HCT116 (cell line): ENCODE results near the gene CCDC158. TPM values are rescaled to one million over a fixed set of nuclear protein-coding genes. Genes with fewer than 3 reads are reported as not detected.

ENCODE experiments used
- ATAC-seq: fragments of 200-7000 bp; cut with Tn5 transposase; 2 replicates; pipeline ENCODE4 v1.9.1; 2020; ENCODE audit warnings: mild to moderate bottlenecking, moderate library complexity
- BruUV-seq: library from RNA; stranded (reverse); fragments of 400-500 nt; replicated peaks from 2 replicates; lab custom pipeline; 2021; lab: Mats Ljungman, UMichigan
- CTCF ChIA-PET: fragments of 300-600 bp; sonication (Branson Sonifier 250); formaldehyde crosslinking; loops from one replicate; lab custom pipeline; 2021; ENCODE audit warnings: antibody characterized with exemption; lab: Charles Lee
- POLR2A ChIA-PET: fragments of 300-600, 350-600 bp; sonication (Branson Sonifier 250); formaldehyde crosslinking; loops from one replicate; lab custom pipeline; 2021; ENCODE audit warnings: antibody characterized with exemption; lab: Charles Lee
- RAD21 ChIA-PET, 2 experiments: fragments of 300-600 bp; sonication (Branson Sonifier 250); formaldehyde crosslinking; loops; one replicate each; lab custom pipeline; 2023; ENCODE audit warnings: low total read pairs in 2 of 2; ENCODE audit not compliant: uncharacterized antibody in 2 of 2, unreplicated experiment in 2 of 2, low non-redundant PET in 1 of 2; lab: Charles Lee
- DNase-seq: peaks from one replicate; pipeline ENCODE4 v3.0.0-alpha.2; 2010; ENCODE audit warnings: low read depth, low spot score
- H2AFZ ChIP-seq: fragments of 200-600 bp; shearing (Covaris generic), sonication (generic); 2 replicates; pipeline ENCODE4 v1.6.1; 2017; ENCODE audit warnings: low read depth, mixed run types, mixed read lengths, antibody characterized with exemption, low read length; ENCODE audit not compliant: poor library complexity, severe bottlenecking
- H3K27ac ChIP-seq: 2 replicates; pipeline ENCODE4 v1.5.1; 2012; ENCODE audit warnings: low read depth, low read length
- H3K27me3 ChIP-seq: fragments of 200-600 bp; sonication (generic); 2 replicates; pipeline ENCODE4 v1.6.1; 2016; ENCODE audit warnings: mixed run types, low read length, mixed read lengths; ENCODE audit not compliant: insufficient read depth
- H3K36me3 ChIP-seq, 2 experiments: fragments of 200-500 bp in 1 of 2; fragments of 200-600 bp in 1 of 2; sonication (Bioruptor generic) in 1 of 2; sonication (generic) in 1 of 2; 2 replicates each; pipeline versions ENCODE4 v1.5.1 to v1.6.1; 2014 to 2016; ENCODE audit warnings: low read length in 2 of 2, inconsistent platforms in 1 of 2, mixed read lengths in 1 of 2, mixed run types in 1 of 2; ENCODE audit not compliant: insufficient read depth in 2 of 2, control insufficient read depth in 1 of 2
- H3K4me1 ChIP-seq, 2 experiments: fragments of 200-600 bp in 1 of 2; sonication (generic) in 1 of 2; 2 replicates each; pipeline versions ENCODE4 v1.5.1 to v1.6.1; 2012 to 2017; ENCODE audit warnings: low read length in 2 of 2, inconsistent platforms in 1 of 2, mild to moderate bottlenecking in 1 of 2, mixed read lengths in 1 of 2, mixed run types in 1 of 2, moderate library complexity in 1 of 2; ENCODE audit not compliant: insufficient read depth in 2 of 2, control insufficient read depth in 1 of 2
- H3K4me2 ChIP-seq: fragments of 200-600 bp; sonication (generic); 2 replicates; pipeline ENCODE4 v1.6.1; 2017; ENCODE audit warnings: mixed run types, low read length, mixed read lengths
- H3K4me3 ChIP-seq, 2 experiments: fragments of 200-600 bp in 1 of 2; sonication (generic) in 1 of 2; replicated peaks in 1 of 2; 2 replicates each; pipeline ENCODE4 v1.5.1; 2011 to 2016; ENCODE audit warnings: low read length in 2 of 2, control low read depth in 1 of 2, low read depth in 1 of 2, mild to moderate bottlenecking in 1 of 2, mixed read lengths in 1 of 2, mixed run types in 1 of 2
- H3K79me2 ChIP-seq: fragments of 200-600 bp; sonication (generic); 2 replicates; pipeline ENCODE4 v1.6.1; 2017; ENCODE audit warnings: mild to moderate bottlenecking, mixed run types, low read length, moderate library complexity, mixed read lengths; ENCODE audit not compliant: insufficient read depth
- H3K9ac ChIP-seq: fragments of 200-600 bp; sonication (generic); 2 replicates; pipeline ENCODE4 v1.6.1; 2016; ENCODE audit warnings: low read length, mixed read lengths
- H3K9me2 ChIP-seq: fragments of 200-600 bp; sonication (generic), shearing (Covaris generic); 2 replicates; pipeline ENCODE4 v1.6.1; 2017; ENCODE audit warnings: mixed run types, mild to moderate bottlenecking, moderate library complexity; ENCODE audit not compliant: insufficient read depth
- H3K9me3 ChIP-seq, 2 experiments: fragments of 200-500 bp in 1 of 2; fragments of 200-600 bp in 1 of 2; sonication (Bioruptor generic) in 1 of 2; sonication (generic) in 1 of 2; 2 replicates each; pipeline ENCODE4 v1.6.1; 2014 to 2017; ENCODE audit warnings: low read length in 2 of 2, mixed read lengths in 2 of 2, inconsistent platforms in 1 of 2, low read depth in 1 of 2, mild to moderate bottlenecking in 1 of 2, mixed run types in 1 of 2, moderate library complexity in 1 of 2; ENCODE audit not compliant: control insufficient read depth in 1 of 2, insufficient read depth in 1 of 2
- H4K20me1 ChIP-seq: fragments of 200-600 bp; sonication (generic), shearing (Covaris generic); 2 replicates; pipeline ENCODE4 v1.6.1; 2017; ENCODE audit warnings: mixed run types, mild to moderate bottlenecking, moderate library complexity; ENCODE audit not compliant: insufficient read depth
- ATF3 ChIP-seq: IDR thresholded peaks from 2 replicates; pipeline ENCODE4 v1.6.1; 2012
- CBX3 ChIP-seq: IDR thresholded peaks from 2 replicates; pipeline ENCODE4 v1.6.1; 2012; ENCODE audit warnings: low read depth
- CEBPB ChIP-seq: IDR thresholded peaks from 2 replicates; pipeline ENCODE4 v1.6.1; 2012; ENCODE audit warnings: low read depth
- CTCF ChIP-seq, 3 experiments: fragments of 200-600 bp in 1 of 3; sonication (generic) in 1 of 3; IDR thresholded peaks in 2 of 3; conservative IDR thresholded peaks in 1 of 3; 2 replicates each; pipeline ENCODE4 v1.5.1; 2012 to 2017; ENCODE audit warnings: low read depth in 2 of 3, low read length in 2 of 3, antibody characterized with exemption in 1 of 3, borderline replicate concordance in 1 of 3, control low read depth in 1 of 3, mild to moderate bottlenecking in 1 of 3, mixed read lengths in 1 of 3, mixed run types in 1 of 3, moderate library complexity in 1 of 3; ENCODE audit not compliant: insufficient read depth in 1 of 3
- EGR1 ChIP-seq: IDR thresholded peaks from 2 replicates; pipeline ENCODE4 v1.6.1; 2012; ENCODE audit warnings: low read depth
- ELF1 ChIP-seq: IDR thresholded peaks from 2 replicates; pipeline ENCODE4 v1.6.1; 2012; ENCODE audit warnings: low read depth, borderline replicate concordance
- EZH2phosphoT487 ChIP-seq: fragments of 200-600 bp; IDR thresholded peaks from 2 replicates; pipeline ENCODE4 v1.6.1; 2018; ENCODE audit warnings: antibody characterized with exemption, borderline replicate concordance
- JUND ChIP-seq: IDR thresholded peaks from 2 replicates; pipeline ENCODE4 v1.6.1; 2012
- MAX ChIP-seq: IDR thresholded peaks from 2 replicates; pipeline ENCODE4 v1.6.1; 2012
- RAD21 ChIP-seq: IDR thresholded peaks from 2 replicates; pipeline ENCODE4 v1.6.1; 2012; ENCODE audit warnings: low read depth, mild to moderate bottlenecking
- SIN3A ChIP-seq: IDR thresholded peaks from 2 replicates; pipeline ENCODE4 v1.6.1; 2012; ENCODE audit warnings: low read depth
- TCF7L2 ChIP-seq: IDR thresholded peaks from 2 replicates; pipeline ENCODE4 v1.7.0; 2011; ENCODE audit warnings: borderline replicate concordance, inconsistent platforms; ENCODE audit not compliant: insufficient read depth, insufficient read length; ENCODE audit errors: extremely low read depth
- YY1 ChIP-seq: IDR thresholded peaks from 2 replicates; pipeline ENCODE4 v1.6.1; 2011; ENCODE audit warnings: low read length, low read depth, moderate library complexity, mild to moderate bottlenecking; ENCODE audit not compliant: insufficient replicate concordance; ENCODE audit errors: extremely low read depth
- ZNF274 ChIP-seq: fragments of 200-500 bp; sonication (Bioruptor generic); IDR thresholded peaks from 2 replicates; pipeline ENCODE4 v1.6.1; 2014; ENCODE audit warnings: mild to moderate bottlenecking, low read depth, low read length, inconsistent platforms
- intact Hi-C: fragments of 100-400 bp; cut with micrococcal nuclease; formaldehyde crosslinking; loops from 2 replicates; pipeline ENCODE4 v1.10.0; 2022
- total RNA-seq: library from RNA; stranded (reverse); gene quantifications from one replicate; pipeline ENCODE4 v1.2.1, GENCODE V29; 2021; ENCODE audit not compliant: unreplicated experiment

CCDC158 gene
- total RNA-seq, 1 experiment from 2014 or later, result not detected

- CTCF ChIA-PET, result interaction anchor here (3.3 kb wide), 1 partner anchor 73 kb away, joined by 24 read pairs; no protein-coding TSS in a partner anchor
- no peaks in the 10 kb centered on the region for H3K27me3 ChIP-seq
- POLR2A ChIA-PET, result interaction anchor here (2.3 kb wide), 1 partner anchor 73 kb away, joined by 12 read pairs; no protein-coding TSS in a partner anchor
- peak overlapping the region; percentile 73 for H3K9ac ChIP-seq
- DNase-seq, result no peak
- BruUV-seq, result TSS peak; percentile 45
- H3K27ac ChIP-seq, result peak overlapping the region; percentile 89
- no peak overlapping the region for H2AFZ ChIP-seq
- no peaks in the 10 kb centered on the region for H4K20me1 ChIP-seq
- H3K36me3 ChIP-seq, result 0 out of 4 replicates have a peak, but pooled peaks cover 0 to 2% of the 10 kb centered on the region in 2 experiments
- TF ChIP-seq RAD21, result no peak
- TF ChIP-seq MAX, result no peak
- no peak for TF ChIP-seq ELF1
- TF ChIP-seq ATF3, result no peak
- TF ChIP-seq TCF7L2, result no peak
- no peak for TF ChIP-seq EGR1
- TF ChIP-seq, all 23 proteins: peak for 0
- H3K4me2 ChIP-seq, result peak overlapping the region; percentile 82
- peaks cover 27% of the 10 kb centered on the region for H3K79me2 ChIP-seq
- ATAC-seq, result no peak
- H3K9me2 ChIP-seq, result no peaks in the 10 kb centered on the region
- intact Hi-C loops, result no loop called here
- peaks cover 28 to 44% of the 10 kb centered on the region in 2 experiments for H3K4me1 ChIP-seq
- RAD21 ChIA-PET, result interaction anchor here in 1 of 2 experiments (2.1 kb wide), 1 partner anchor 73 kb away, joined by 10 read pairs; no protein-coding TSS in a partner anchor
- H3K4me3 ChIP-seq, result peak overlapping the region; percentile 72 to 91
- H3K9me3 ChIP-seq, result no peaks in the 10 kb centered on the region
Observed at GRCh38 chr4:76305033-76305687, 115.8 kb downstream of the CCDC158 start.

- no peaks in the 10 kb centered on the region for H4K20me1 ChIP-seq
- intact Hi-C loops, result no loop called here
- H3K4me2 ChIP-seq, result no peak overlapping the region
- DNase-seq (no peak), ATAC-seq (no peak)
- peaks cover 0 to 8% of the 10 kb centered on the region in 2 experiments; a peak in 1 of 4 replicates for H3K9me3 ChIP-seq
- no peaks in the 10 kb centered on the region for H3K27me3 ChIP-seq
- RAD21 ChIA-PET, result no interaction called here
- H2AFZ ChIP-seq, result no peak overlapping the region
- no peak overlapping the region for H3K27ac ChIP-seq
- POLR2A ChIA-PET, result no interaction called here
- no peaks in the 10 kb centered on the region for H3K9me2 ChIP-seq
- H3K4me1 ChIP-seq, result peaks cover 24 to 44% of the 10 kb centered on the region in 2 experiments
- CTCF ChIA-PET, result no interaction called here
- H3K9ac ChIP-seq, result no peak overlapping the region
- peaks cover 27% of the 10 kb centered on the region for H3K79me2 ChIP-seq
- no peaks in the 10 kb centered on the region for H3K36me3 ChIP-seq
- BruUV-seq, result no TSS peak
- no peak overlapping the region for H3K4me3 ChIP-seq
- TF ChIP-seq ZNF274 (no peak), JUND (no peak), TCF7L2 (no peak), YY1 (no peak), CEBPB (no peak), CBX3 (no peak), SIN3A (no peak), EZH2phosphoT487 (no peak), CTCF (IDR thresholded peaks at IDR 0.05 in 2 of 3, conservative IDR thresholded peaks at IDR 0.05 in 1 of 3; ENCODE audit: borderline replicate concordance in 1 of 3, insufficient read depth in 1 of 3, low read depth in 2 of 3, low read length in 2 of 3) (no peak)
Observed at GRCh38 chr4:76302826-76303438, 118.0 kb downstream of the CCDC158 start.
